CD4-positive, alpha-beta memory T cell (primary cell): ENCODE data around the gene PAIP2. TPM values are rescaled to one million over a fixed set of nuclear protein-coding genes. Genes with fewer than 3 reads are reported as not detected.

Experiments used
- CTCF ChIA-PET: fragments of 350-600 bp; sonication (Branson Sonifier 250); formaldehyde crosslinking; loops from one replicate; lab custom pipeline; 2021; ENCODE audit warnings: inconsistent platforms; ENCODE audit not compliant: partially characterized antibody; lab: Charles Lee
- POLR2A ChIA-PET: fragments of 350-600 bp; sonication (Branson Sonifier 250); formaldehyde crosslinking; loops from one replicate; lab custom pipeline; 2021; ENCODE audit not compliant: partially characterized antibody; lab: Charles Lee
- DNase-seq, 5 donors: peaks; one replicate each; pipeline versions ENCODE4 v3.0.0 to v3.0.0-alpha.2; 2020 to 2022; ENCODE audit warnings: mixed read lengths in 1 of 5
- H3K27ac ChIP-seq: one replicate; pipeline ENCODE4 v1.7.0; 2013; ENCODE audit warnings: low read depth, low read length
- H3K27me3 ChIP-seq: 2 replicates; pipeline ENCODE4 v1.7.0; 2013; ENCODE audit warnings: mild to moderate bottlenecking, low read length, moderate library complexity; ENCODE audit not compliant: insufficient read depth
- H3K36me3 ChIP-seq: 2 replicates; pipeline ENCODE4 v1.7.0; 2013; ENCODE audit warnings: mild to moderate bottlenecking, low read length, moderate library complexity; ENCODE audit not compliant: insufficient read depth
- H3K4me1 ChIP-seq: 2 replicates; pipeline ENCODE4 v1.7.0; 2013; ENCODE audit warnings: mild to moderate bottlenecking, low read length, moderate library complexity; ENCODE audit not compliant: insufficient read depth
- H3K4me3 ChIP-seq, 2 donors: one replicate each; pipeline ENCODE4 v1.7.0; 2013; ENCODE audit warnings: low read length in 2 of 2, mild to moderate bottlenecking in 1 of 2
- H3K9me3 ChIP-seq, 2 donors: one replicate each; pipeline ENCODE4 v1.7.0; 2013; ENCODE audit warnings: low read length in 2 of 2, control low read depth in 1 of 2; ENCODE audit not compliant: control insufficient read depth in 1 of 2
- H3K27ac Mint-ChIP-seq, 7 donors: one replicate each; pipeline ENCODE4 v1.8.0; 2020 to 2021; ENCODE audit warnings: mixed read lengths in 7 of 7, mild to moderate bottlenecking in 6 of 7, inconsistent platforms in 3 of 7, moderate library complexity in 3 of 7
- H3K27me3 Mint-ChIP-seq, 2 donors: one replicate each; pipeline ENCODE4 v1.8.0; 2020 to 2021; ENCODE audit warnings: mixed read lengths in 2 of 2
- H3K36me3 Mint-ChIP-seq, 2 donors: one replicate each; pipeline ENCODE4 v1.8.0; 2020 to 2021; ENCODE audit warnings: mixed read lengths in 2 of 2, inconsistent platforms in 1 of 2, mild to moderate bottlenecking in 1 of 2
- H3K4me1 Mint-ChIP-seq, 4 donors: one replicate each; pipeline ENCODE4 v1.8.0; 2020 to 2021; ENCODE audit warnings: mixed read lengths in 4 of 4, mild to moderate bottlenecking in 1 of 4
- H3K4me3 Mint-ChIP-seq, 8 donors: one replicate each; pipeline ENCODE4 v1.8.0; 2020 to 2021; ENCODE audit warnings: mixed read lengths in 8 of 8, mild to moderate bottlenecking in 7 of 8, moderate library complexity in 6 of 8, inconsistent platforms in 3 of 8
- H3K9me3 Mint-ChIP-seq, 8 donors: one replicate each; pipeline ENCODE4 v1.8.0; 2020 to 2021; ENCODE audit warnings: mixed read lengths in 8 of 8, mild to moderate bottlenecking in 5 of 8, inconsistent platforms in 3 of 8, moderate library complexity in 1 of 8
- intact Hi-C: fragments of 100-400 bp; cut with micrococcal nuclease; formaldehyde crosslinking; loops from one replicate; pipeline ENCODE4 v1.15.1; 2023
- polyA plus RNA-seq, 2 donors: library from polyadenylated mRNA; unstranded; fragments of 300-500 nt; fragmentation: Illumina TruSeq; gene quantifications; one replicate each; pipeline ENCODE4 v1.2.3, GENCODE V29; 2021
- total RNA-seq, 2 experiments: library from RNA; stranded (reverse); gene quantifications; one replicate each; pipeline ENCODE4 v1.2.3, GENCODE V29; 2021

Gene PAIP2
- total and polyA plus RNA-seq, 4 experiments from 2014 or later, result 109 to 503 (median 211) TPM

DNA sequence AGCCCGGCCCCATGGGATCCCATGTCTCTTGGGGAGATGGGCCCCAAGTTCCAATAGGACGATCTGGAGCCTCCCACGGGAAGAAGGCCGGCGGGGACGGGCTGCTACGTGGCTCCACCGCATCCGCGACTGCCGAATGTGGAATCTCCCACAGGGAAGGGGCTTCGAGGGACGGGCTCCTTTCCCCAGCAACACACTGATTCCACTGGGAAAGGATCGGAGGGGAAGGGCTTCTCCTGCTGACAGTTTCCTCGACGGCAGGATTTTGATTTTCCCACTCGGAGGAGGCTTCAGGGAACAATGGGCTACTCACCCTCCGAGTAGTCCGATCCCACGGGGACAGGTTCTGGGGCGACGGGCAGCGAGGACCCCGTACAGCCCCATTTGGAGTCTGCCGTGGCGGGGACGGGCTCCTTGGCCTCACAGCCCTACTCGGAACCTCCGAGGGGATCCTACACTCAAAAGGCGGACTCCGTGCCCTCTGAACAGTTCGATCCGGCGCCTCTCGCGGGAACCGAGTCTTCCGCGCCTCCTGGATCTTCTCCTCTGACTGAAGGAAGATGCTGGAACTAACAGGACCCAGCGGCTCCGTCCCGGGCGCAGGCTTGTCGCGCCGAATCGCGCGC lies 52.0 kb downstream of the PAIP2 start:
- Mint-ChIP-seq H3K4me1 (peaks cover 22 to 43% (median 30%) of the 10 kb centered on the region in 4 donors), H3K27me3 (no peaks in the 10 kb centered on the region), H3K9me3 (peaks cover 0 to 2% (median 0%) of the 10 kb centered on the region in 8 donors), H3K27ac (peak overlapping the region in 6 of 7 donors; percentile 31 to 93 (median 82)), H3K4me3 (peak overlapping the region; percentile 88 to 94 (median 88)), H3K36me3 (no peaks in the 10 kb centered on the region)
- Histone ChIP-seq H3K4me1 (peaks cover 42% of the 10 kb centered on the region), H3K27me3 (no peaks in the 10 kb centered on the region), H3K4me3 (peak overlapping the region; percentile 61 to 69), H3K36me3 (no peaks in the 10 kb centered on the region), H3K9me3 (no peaks in the 10 kb centered on the region), H3K27ac (peak overlapping the region; percentile 39)
- CTCF ChIA-PET, result interaction anchor here (0.6 to 4.1 kb wide), 8 partner anchors 9 to 172 kb away, joined by 3 to 25 read pairs (median 3); partner anchors contain the start of gene SPATA24
- POLR2A ChIA-PET, result interaction anchor here (1.3 to 7.2 kb wide), 2 partner anchors 9 to 88 kb away, joined by 4 to 49 read pairs; partner anchors contain the start of gene SPATA24
- intact Hi-C loops, result loop anchor here (1.0 to 5.0 kb wide), 3 partner anchors 11 to 121 kb away; partner anchors contain the start of genes MATR3 and SPATA24
- DNase-seq, result peak in 2 of 5 donors; percentile 21 to 25

DNA sequence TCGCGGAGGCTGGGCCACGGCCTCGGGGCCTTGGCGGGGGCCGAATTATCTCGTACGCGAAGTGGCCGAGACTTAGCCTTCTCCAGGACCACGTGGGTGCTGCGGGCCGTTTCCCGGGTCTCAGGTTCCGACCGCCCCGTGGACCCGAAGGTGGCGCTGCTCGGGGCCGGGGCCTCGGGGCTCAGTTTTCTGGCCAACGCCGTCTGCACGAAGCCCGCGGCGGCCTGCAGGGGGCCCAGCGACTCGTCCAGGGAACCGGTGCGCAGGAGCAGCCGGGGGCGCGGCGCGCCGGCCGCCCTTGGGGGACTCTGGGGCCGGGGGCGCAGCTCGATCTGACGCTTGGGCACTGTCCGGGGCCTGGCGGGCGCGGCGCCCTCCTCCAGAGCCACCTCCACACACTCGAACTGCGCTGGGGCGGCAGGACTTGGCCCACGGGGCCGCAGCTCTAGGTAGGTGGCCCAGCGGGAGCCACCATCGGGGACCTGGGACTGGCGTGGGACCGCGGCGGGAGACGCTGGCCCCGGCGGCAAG lies 52.5 kb downstream of the PAIP2 start:
- Histone ChIP-seq H3K4me3 (peak overlapping the region in 1 of 2 donors; percentile 61), H3K27me3 (no peaks in the 10 kb centered on the region), H3K9me3 (no peaks in the 10 kb centered on the region), H3K27ac (peak overlapping the region; percentile 39), H3K36me3 (no peaks in the 10 kb centered on the region), H3K4me1 (peaks cover 42% of the 10 kb centered on the region)
- H3K4me3 Mint-ChIP-seq, result peak overlapping the region in 6 of 8 donors; percentile 34 to 94 (median 88)
- POLR2A ChIA-PET, result interaction anchor here (1.3 to 7.2 kb wide), 2 partner anchors 8 to 87 kb away, joined by 4 to 49 read pairs; partner anchors contain the start of gene SPATA24
- H3K27ac Mint-ChIP-seq, result no peak overlapping the region
- H3K36me3 Mint-ChIP-seq, result peaks cover 0 to under 1% of the 10 kb centered on the region in 2 donors
- peaks cover 22 to 39% (median 28%) of the 10 kb centered on the region in 4 donors for H3K4me1 Mint-ChIP-seq
- peak in 3 of 5 donors; percentile 33 to 48 (median 45) for DNase-seq
- H3K9me3 Mint-ChIP-seq, result peaks cover 0 to 2% (median 0%) of the 10 kb centered on the region in 8 donors
- CTCF ChIA-PET, result interaction anchor here (1.1 kb wide), 1 partner anchor 43 kb away, joined by 3 read pairs; no protein-coding TSS in a partner anchor
- H3K27me3 Mint-ChIP-seq, result no peaks in the 10 kb centered on the region
- intact Hi-C loops, result loop anchor here (5.0 kb wide), 1 partner anchor 122 kb away; no protein-coding TSS in a partner anchor

DNA sequence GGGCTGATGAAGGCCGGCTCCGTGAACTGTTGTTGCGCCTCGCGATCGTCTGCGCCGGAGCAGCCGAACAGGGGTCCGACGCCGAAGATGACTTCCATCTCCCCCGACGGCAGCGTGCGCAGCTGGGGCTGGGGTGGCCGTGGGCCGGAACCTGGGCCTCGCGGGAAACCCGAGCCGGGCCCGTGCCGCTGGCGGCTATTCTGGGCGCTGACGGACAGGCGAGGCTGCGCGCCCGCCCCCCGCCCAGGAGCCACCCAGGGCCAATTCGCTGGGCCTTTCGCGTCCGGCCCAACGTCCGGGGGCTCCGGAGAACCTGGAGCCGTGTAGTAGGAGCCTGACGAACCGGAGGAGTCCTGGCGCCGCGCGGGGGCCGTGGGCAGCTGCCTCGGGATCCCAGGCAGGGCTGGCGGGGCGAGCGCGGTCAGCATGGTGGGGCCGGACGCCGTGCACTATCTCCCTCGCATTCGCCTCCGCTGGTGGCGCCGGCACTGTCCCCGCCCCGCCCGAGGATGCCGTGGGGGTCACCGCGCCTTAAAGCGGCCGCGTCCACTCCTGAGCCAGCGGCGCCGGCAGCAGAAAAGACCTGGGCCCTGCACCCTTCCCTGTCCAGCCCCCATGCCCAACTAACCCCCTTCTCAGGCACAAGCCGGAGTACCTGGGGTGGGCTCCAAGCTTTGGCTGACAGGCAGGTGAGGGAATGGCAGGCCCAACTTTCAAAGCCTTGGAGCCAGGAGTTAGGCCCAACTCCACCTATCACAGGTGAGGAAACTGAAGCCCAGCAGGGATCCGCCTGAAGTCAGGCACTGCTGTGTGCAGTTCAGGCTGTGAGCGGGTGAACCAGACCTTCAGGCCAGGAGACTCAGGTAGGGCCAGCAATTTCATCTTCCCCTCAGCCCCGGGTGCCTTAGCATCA lies 53.3 kb downstream of the PAIP2 start, which contains the start of gene PROB1:
TSS of gene PROB1 (minus strand) at position 451 of the 913 bp plus-strand sequence. CDS start at position 428, 23 bp downstream.
- Mint-ChIP-seq H3K4me1 (peaks cover 16 to 31% (median 22%) of the 10 kb centered on the region in 4 donors), H3K27me3 (no peaks in the 10 kb centered on the region), H3K36me3 (peaks cover 0 to 5% of the 10 kb centered on the region in 2 donors), H3K4me3 (peak within 1 kb of the TSS in 7 of 8 donors; percentile 43 to 94 (median 88)), H3K27ac (no peak within 1 kb of the TSS), H3K9me3 (peaks cover 0 to 2% (median 0%) of the 10 kb centered on the region in 8 donors)
- no peaks in the 10 kb centered on the region for H3K27me3 ChIP-seq
- ChIA-PET POLR2A (interaction anchor here (0.7 to 7.2 kb wide), 4 partner anchors 7 to 930 kb away, joined by 3 to 49 read pairs (median 4); partner anchors contain the start of genes EGR1, MATR3 and SPATA24), CTCF (interaction anchor here (1.1 to 1.3 kb wide), 3 partner anchors 26 to 119 kb away, joined by 3 to 4 read pairs (median 4); no protein-coding TSS in a partner anchor)
- DNase-seq, result no peak
- peak within 1 kb of the TSS in 1 of 2 donors; percentile 61 for H3K4me3 ChIP-seq
- peak within 1 kb of the TSS; percentile 39 for H3K27ac ChIP-seq
- H3K9me3 ChIP-seq, result no peaks in the 10 kb centered on the region
- H3K4me1 ChIP-seq, result peaks cover 35% of the 10 kb centered on the region
- intact Hi-C loops, result loop anchor here (5.0 kb wide), 1 partner anchor 123 kb away; no protein-coding TSS in a partner anchor
- no peaks in the 10 kb centered on the region for H3K36me3 ChIP-seq

DNA sequence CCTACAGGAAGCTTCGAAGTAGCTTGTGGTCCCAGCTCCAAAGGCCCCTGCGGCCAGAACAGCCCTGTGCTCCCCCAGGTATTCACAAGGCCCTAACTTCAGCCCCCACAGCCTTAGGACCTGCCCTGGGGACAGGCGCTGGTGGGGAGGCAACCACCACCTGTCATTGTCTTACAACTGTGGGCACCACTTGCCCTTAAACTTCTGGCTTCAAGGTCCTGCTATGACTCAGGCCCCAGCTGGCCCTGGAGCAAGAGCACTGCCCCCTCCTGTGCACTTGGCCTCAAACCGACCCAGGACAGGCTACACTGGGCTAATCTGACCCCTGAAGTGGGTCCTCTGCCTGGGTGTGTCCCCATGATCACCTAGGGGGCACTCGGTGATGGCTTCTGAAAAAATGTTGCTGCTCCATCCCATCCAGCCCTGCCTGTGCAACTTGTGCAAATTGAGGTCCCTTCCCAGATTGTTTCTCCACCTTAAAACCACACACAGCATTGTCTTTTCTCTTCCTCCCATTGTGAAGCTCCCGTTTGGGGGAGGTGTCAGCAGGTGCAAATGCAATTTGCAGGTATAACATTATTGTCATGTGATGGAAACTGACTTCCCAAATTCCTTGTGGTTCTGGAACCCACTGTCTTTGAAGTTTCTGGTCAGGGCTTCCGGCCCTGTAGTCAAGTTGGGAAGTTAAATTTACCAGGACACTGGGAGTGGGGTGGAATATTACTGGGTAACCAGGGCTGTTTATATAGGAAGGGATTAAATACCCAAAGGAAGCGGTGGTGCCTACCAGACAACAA lies 54.4 kb downstream of the PAIP2 start:
- Mint-ChIP-seq H3K27ac (peak overlapping the region in 1 of 7 donors; percentile 29), H3K27me3 (no peaks in the 10 kb centered on the region), H3K9me3 (peaks cover 0 to 2% (median 0%) of the 10 kb centered on the region in 8 donors), H3K36me3 (peaks cover 0 to 5% of the 10 kb centered on the region in 2 donors), H3K4me3 (peak overlapping the region in 4 of 8 donors; percentile 6 to 57 (median 47)), H3K4me1 (peaks cover 8 to 20% (median 12%) of the 10 kb centered on the region in 4 donors)
- Histone ChIP-seq H3K4me1 (peaks cover 23% of the 10 kb centered on the region), H3K36me3 (no peaks in the 10 kb centered on the region), H3K27ac (no peak overlapping the region), H3K27me3 (no peaks in the 10 kb centered on the region), H3K4me3 (no peak overlapping the region), H3K9me3 (no peaks in the 10 kb centered on the region)
- DNase-seq, result no peak
- ChIA-PET POLR2A (interaction anchor here (0.9 to 7.2 kb wide), 3 partner anchors 6 to 164 kb away, joined by 3 to 49 read pairs (median 5); partner anchors contain the start of genes MATR3 and SPATA24), CTCF (interaction anchor here (1.1 to 1.6 kb wide), 4 partner anchors 25 to 118 kb away, joined by 3 to 4 read pairs (median 4); partner anchors contain the start of gene PAIP2)
- intact Hi-C loops, result no loop called here

DNA sequence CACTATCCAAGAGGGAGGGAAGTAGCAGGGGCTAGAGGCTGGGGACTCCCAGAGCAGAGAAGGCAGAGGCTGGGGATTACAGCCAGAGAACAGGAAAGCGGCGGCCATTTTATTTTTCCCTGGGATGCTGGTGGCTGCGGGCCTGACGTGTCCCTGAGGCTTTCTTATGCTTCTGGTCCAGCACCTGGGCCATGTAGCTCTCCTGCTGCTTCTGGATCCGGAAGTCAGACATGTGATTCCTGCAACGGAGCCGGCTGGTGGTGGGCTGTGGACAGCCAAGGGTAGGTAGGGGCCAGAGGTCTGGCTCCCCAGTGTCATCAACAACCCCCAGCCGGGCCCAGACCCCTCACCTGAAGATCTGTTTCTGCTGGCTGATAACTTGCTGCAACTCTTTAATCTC lies 55.0 kb downstream of the PAIP2 start:
- no peak for DNase-seq
- Histone ChIP-seq H3K27ac (no peak overlapping the region), H3K27me3 (no peaks in the 10 kb centered on the region), H3K9me3 (no peaks in the 10 kb centered on the region), H3K4me3 (no peak overlapping the region), H3K4me1 (peaks cover 17% of the 10 kb centered on the region), H3K36me3 (no peaks in the 10 kb centered on the region)
- intact Hi-C loops, result no loop called here
- H3K9me3 Mint-ChIP-seq, result peaks cover 0 to 2% (median 0%) of the 10 kb centered on the region in 8 donors
- POLR2A ChIA-PET, result interaction anchor here (1.5 kb wide), 1 partner anchor 103 kb away, joined by 5 read pairs; the partner anchor contains the start of gene MATR3
- CTCF ChIA-PET, result interaction anchor here (1.6 kb wide), 1 partner anchor 55 kb away, joined by 3 read pairs; the partner anchor contains the start of gene PAIP2
- H3K27ac Mint-ChIP-seq, result no peak overlapping the region
- peaks cover 2 to 13% (median 6%) of the 10 kb centered on the region in 4 donors for H3K4me1 Mint-ChIP-seq
- no peaks in the 10 kb centered on the region for H3K27me3 Mint-ChIP-seq
- peak overlapping the region in 1 of 8 donors; percentile 47 for H3K4me3 Mint-ChIP-seq
- peaks cover 0 to 5% of the 10 kb centered on the region in 2 donors for H3K36me3 Mint-ChIP-seq
